Epidermal melanocyte (primary cell): ENCODE results near the gene AGK.

Experiments used
- DNase-seq: peaks from one replicate; pipeline ENCODE4 v3.0.0; 2011; ENCODE audit warnings: low spot score; ENCODE audit not compliant: insufficient read length

Gene AGK

DNA sequence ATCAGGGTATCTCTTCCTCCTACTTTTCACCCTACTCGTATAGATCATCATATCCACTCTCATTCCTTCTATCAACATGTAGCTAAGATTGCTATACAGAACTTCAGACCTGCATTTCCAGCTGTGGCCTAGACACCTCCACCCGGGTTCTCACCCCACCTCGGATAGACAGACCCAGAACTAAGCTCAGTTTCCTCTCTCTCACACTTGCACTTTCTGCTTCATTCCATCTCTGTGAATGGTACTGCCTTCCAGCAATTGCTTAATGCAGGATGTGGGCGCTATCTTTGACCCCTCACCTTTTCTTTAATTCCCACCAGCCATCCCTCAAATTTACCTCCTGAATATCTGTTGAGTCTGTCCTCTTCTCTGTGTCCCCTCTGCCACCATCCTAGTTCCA is 35.7 kb downstream of the AGK start:
- DNase-seq, result no peak

GRCh38 chr7:141587304-141587703 is 36.1 kb downstream of the AGK start:
- no peak for DNase-seq

DNA sequence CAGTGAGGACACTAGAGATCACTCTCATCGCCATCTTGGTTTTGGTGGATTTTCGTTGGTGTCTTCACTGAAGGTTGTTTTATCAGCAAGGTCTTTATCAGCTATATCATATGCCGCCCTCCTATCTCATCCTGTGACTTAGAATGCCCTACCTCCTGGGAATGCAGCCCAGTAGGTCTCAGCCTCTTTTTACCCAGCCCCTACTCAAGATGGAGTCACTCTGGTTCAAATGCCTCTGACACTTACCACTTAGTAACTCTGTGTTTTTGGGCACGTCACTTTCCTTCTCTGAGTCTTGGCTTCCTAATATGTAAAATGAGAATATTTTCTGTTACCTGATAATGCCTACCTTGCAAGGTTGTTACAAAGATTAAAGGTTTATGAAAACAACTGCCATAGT is 37.7 kb downstream of the AGK start:
- no peak for DNase-seq

GRCh38 chr7:141590071-141590470 is 38.9 kb downstream of the AGK start:
- no peak for DNase-seq

GRCh38 chr7:141590666-141591065 is 39.5 kb downstream of the AGK start:
- DNase-seq, result no peak

- no peak for DNase-seq
Measured at GRCh38 chr7:141593134-141593533, 41.9 kb downstream of the AGK start.

DNA sequence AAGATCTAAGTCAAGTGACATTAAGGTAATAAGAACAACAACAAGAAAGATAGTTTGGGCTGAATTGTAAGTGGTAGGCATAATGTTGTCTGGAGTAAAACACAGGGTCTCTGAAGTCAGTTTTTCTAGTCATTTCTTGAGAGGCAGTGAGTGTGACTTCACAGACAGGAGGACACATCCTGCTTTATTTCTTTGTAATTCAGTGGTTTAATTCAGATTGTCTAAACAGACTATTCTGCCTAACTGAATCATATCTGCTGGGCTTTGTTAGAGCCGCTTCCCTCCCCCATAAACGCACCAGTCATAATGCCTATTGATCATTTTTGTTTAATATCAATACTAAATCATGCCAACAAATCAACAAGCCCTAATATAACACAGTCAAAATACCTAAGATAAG is 46.8 kb downstream of the AGK start:
- DNase-seq, result no peak

GRCh38 chr7:141598408-141598807 is 47.2 kb downstream of the AGK start:
- DNase-seq, result no peak

- no peak for DNase-seq
Measured at GRCh38 chr7:141600168-141601006, 49.2 kb downstream of the AGK start.

GRCh38 chr7:141609576-141609975 is 58.4 kb downstream of the AGK start:
- DNase-seq, result no peak

DNA sequence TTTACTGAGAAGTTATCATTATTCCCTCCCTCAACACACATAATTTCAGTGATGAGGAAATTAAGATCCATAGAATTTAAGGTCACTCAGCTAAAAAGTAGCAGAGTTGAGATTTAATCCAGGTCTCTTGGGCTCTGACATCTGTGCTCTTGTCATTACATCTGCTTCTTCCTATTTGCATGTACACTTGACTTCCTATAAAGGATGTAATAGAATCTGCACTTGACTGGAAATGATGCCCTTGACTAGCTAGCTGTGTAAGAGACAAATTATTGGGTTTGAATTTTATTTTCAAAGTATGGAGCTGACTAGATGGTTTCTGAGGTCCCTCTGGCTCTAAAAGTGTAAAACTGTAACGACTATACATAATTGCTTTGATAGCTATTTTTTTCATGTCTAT is 59.5 kb downstream of the AGK start:
- DNase-seq, result no peak

DNA sequence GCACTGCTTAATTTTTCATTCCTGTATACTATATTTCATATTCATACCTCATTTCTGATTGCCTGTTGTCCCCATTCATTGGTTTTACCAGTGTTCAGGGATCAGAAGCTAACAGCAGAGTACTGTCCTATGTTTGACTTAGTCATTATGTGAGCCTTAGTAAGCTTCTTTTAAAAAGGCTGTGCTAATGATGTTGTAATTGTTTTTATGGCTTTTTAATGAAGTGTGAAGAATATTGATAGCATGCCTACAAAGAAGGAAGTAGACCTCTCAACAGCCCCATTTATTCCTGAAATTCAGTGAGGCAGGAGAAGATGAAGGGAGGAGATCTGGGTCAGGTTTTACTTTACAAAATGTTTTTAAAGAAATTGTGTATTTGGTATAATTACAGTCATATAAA is 61.7 kb downstream of the AGK start:
- DNase-seq, result no peak

DNA sequence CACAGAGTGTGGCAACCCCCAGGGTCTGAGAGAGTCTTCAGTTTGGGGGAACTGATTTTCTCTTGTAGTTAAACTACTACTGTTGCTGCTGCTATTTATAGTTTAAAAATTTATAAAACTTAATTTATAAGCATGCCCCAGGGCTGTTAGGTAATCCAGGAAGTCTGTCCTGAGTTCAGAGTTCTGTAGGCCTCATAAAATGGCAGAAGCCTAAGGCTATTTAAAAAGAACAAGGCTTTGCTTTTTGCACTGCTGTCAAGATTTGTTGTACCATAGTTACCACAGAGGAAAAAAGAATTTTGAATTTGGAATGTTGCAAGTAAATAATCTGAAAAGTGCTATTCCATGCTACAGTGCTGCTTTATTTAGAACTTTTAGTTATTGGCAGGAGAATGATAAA is 66.1 kb downstream of the AGK start:
- DNase-seq, result peak; percentile 16

- no peak for DNase-seq
Measured at GRCh38 chr7:141619745-141620144, 68.5 kb downstream of the AGK start.

DNA sequence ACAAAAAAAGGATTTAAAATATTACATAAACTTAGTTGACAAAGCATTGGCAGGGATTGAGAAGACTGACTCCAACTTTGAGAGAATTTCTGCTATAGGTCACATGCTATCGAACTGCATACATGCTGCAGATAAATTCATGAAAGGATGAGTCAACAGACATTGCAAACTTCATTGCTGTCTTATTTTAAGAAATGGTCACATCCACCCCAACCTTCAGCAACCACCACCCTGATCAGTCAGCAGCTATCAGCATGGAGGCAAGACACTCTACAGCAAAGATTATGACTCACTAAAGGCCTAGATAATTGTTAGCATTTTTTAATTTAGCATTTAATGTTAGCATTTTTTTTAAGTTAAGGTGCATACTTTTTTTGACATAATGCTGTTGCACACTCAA is 73.6 kb downstream of the AGK start:
- no peak for DNase-seq

- DNase-seq, result no peak
Measured at GRCh38 chr7:141630621-141631020, 79.4 kb downstream of the AGK start.

- no peak for DNase-seq
Measured at GRCh38 chr7:141631525-141631924, 80.3 kb downstream of the AGK start.

DNA sequence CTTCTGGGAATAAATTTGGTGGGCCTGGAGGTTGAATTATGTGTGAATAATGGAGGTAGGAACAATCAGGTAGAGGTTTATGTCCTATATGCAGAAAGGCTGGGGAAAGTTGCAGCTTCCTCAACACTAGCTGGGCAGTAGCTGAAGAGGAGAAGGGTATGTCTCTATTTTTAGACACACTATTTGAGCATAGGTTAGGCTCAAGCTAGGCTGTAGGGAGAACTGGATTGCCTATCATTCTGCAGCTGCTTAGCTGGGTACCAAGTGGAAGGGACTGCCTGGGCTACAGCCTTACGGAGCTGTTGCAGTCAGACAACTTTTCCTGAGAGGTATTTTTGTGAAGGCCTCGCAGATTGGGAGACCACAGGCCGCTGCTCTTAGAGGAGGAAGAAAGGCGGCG is 82.9 kb downstream of the AGK start:
- DNase-seq, result no peak

GRCh38 chr7:141636053-141636452 is 84.8 kb downstream of the AGK start:
- DNase-seq, result no peak

DNA sequence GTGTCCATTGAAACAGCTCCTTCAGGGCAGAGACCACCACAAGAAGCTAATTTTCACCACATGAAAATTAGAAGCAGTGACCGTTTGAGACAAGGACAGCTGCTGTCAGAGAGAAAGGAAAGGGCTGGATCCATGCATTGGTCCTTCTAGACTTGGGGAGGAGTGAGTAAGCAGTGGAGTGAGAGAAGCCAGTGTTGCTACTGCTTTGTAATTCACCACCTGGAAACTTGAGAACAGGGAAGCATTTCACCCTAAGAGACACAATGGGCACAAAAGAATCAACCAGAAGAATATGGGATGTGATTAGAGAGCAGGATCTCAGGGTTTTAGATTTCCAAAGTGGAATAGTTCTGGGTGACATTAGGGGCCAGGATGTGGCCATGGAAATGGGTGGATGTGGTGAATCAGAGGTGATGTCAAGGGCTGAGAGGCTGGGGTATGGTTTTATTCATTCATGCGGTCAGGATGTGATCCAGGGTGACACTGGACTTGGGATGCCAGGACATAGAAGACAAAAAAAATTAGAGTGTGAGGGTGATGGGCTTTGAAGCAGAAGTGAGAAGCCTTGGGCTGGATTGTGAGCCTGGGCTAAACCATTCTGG is 89.1 kb downstream of the AGK start:
- no peak for DNase-seq

GRCh38 chr7:141641876-141642275 is 90.7 kb downstream of the AGK start:
- DNase-seq, result no peak

- no peak for DNase-seq
Measured at GRCh38 chr7:141645188-141645587, 94.0 kb downstream of the AGK start.

GRCh38 chr7:141646826-141647480 is 95.7 kb downstream of the AGK start:
- no peak for DNase-seq
